ENCODE results near the gene ARRDC5. TPM values are rescaled to one million over a fixed set of nuclear protein-coding genes. Genes with fewer than 3 reads are reported as not detected.

ARRDC5 gene
- total and polyA plus RNA-seq, 2 of the 8 experiments (the other 6 are each of a cell fraction or from before 2014, with no cell fraction given), result not detected

DNA sequence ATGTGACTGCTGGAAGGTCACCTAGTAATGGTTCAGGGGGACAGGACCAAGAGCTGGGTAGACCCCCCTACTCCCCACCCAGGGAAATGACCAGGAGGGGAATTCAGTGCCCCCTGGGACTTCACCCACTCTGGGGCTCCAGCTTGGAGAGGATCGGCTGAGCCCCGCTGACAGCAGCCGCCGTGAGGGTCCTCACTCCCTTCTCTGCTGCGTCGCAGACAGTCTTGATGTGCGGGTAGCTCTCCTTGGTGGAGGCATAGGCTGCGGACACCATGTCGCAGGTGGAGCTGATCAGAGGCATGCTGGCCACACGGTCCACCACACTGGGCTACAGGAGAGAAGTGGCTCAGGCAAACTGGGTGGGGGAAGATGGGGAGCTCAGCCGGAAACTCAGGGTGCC lies 43.0 kb downstream of the ARRDC5 start:
- H2BK20ac ChIP-seq (ENCODE audit: low read length), result no peak overlapping the region
- H4K5ac ChIP-seq (ENCODE audit: insufficient read length, low read depth, low read length), result no peak overlapping the region
- H2BK15ac ChIP-seq (ENCODE audit: low read length), result no peak overlapping the region
- no peak overlapping the region for H3K27ac ChIP-seq (ENCODE audit: low read depth, low read length)
- H2BK120ac ChIP-seq (replicated peaks; ENCODE audit: low read depth, low read length), result no peak overlapping the region
- H3K4me2 ChIP-seq (ENCODE audit: insufficient read depth in 1 of 2, low read depth in 2 of 2, low read length in 2 of 2), result no peak overlapping the region
- no peak overlapping the region for H2AK5ac ChIP-seq (ENCODE audit: low read depth, low read length)
- H4K8ac ChIP-seq (ENCODE audit: extremely low read depth, insufficient read depth, low read length), result no peak overlapping the region
- no peak for DNase-seq (ENCODE audit: low read depth in 1 of 2, low spot score in 2 of 2)
- H3K56ac ChIP-seq (replicated peaks; ENCODE audit: insufficient read length, low read depth, low read length), result no peak overlapping the region
- no peak overlapping the region for H3K9ac ChIP-seq (replicated peaks in 1 of 4; ENCODE audit: extremely low read depth in 1 of 4, low read depth in 3 of 4, low read length in 3 of 4)
- H3K18ac ChIP-seq (ENCODE audit: extremely low read depth, low read length), result no peak overlapping the region
- no peaks in the 10 kb centered on the region for H3K23me2 ChIP-seq (ENCODE audit: low read depth, low read length)
- H3K79me2 ChIP-seq (ENCODE audit: control insufficient read depth in 1 of 2, insufficient read depth in 2 of 2, low read length in 2 of 2), result no peaks in the 10 kb centered on the region
- H3K79me1 ChIP-seq (ENCODE audit: low read depth, low read length), result no peaks in the 10 kb centered on the region
- no peak overlapping the region for H2AFZ ChIP-seq (ENCODE audit: low read length)
- 94% methylated on average over 11 of the region's 11 CpGs; no CpG with 5 or more reads in 1 of the 2 experiments for whole genome bisulfite sequencing, 2 experiments (ENCODE audit: extremely low coverage in 1 of 2, insufficient coverage in 1 of 2, insufficient read length in 1 of 2, insufficient replicate concordance in 2 of 2, low coverage in 1 of 2, low lambda C conversion rate in 2 of 2, missing lambda C conversion rate in 1 of 2)
- no peak for FAIRE-seq
- no peak overlapping the region for H3K4me3 ChIP-seq (ENCODE audit: extremely low read depth in 1 of 4, insufficient read depth in 2 of 4, low read depth in 3 of 4, low read length in 4 of 4)
- no peaks in the 10 kb centered on the region for H3K9me3 ChIP-seq (ENCODE audit: insufficient read depth in 2 of 2, low read depth in 1 of 2, low read length in 1 of 2)
- peaks cover 0 to 7% of the 10 kb centered on the region in 2 experiments for H4K20me1 ChIP-seq (replicated peaks in 1 of 2; ENCODE audit: control insufficient read depth in 1 of 2, insufficient read depth in 2 of 2, low read length in 2 of 2)
- no peak overlapping the region for H3K23ac ChIP-seq (ENCODE audit: insufficient read length)
- H2BK12ac ChIP-seq (ENCODE audit: low read depth, low read length), result no peak overlapping the region
- POLR2A ChIA-PET (ENCODE audit: partially characterized antibody), result interaction anchor here (0.6 to 1.9 kb wide), 4 partner anchors 7 to 314 kb away, joined by 3 to 4 read pairs (median 4); partner anchors contain the start of gene PLIN3
- no peaks in the 10 kb centered on the region for H3K27me3 ChIP-seq (replicated peaks in 1 of 4; ENCODE audit: control insufficient read depth in 3 of 4, extremely low read depth in 1 of 4, insufficient read depth in 3 of 4, low read length in 3 of 4)
- H3K4ac ChIP-seq (replicated peaks; ENCODE audit: insufficient read length, low read depth, low read length), result no peak overlapping the region
- CTCF ChIA-PET (ENCODE audit: partially characterized antibody), result interaction anchor here (1.0 to 3.8 kb wide), 5 partner anchors 9 to 172 kb away, joined by 3 to 17 read pairs (median 5); no protein-coding TSS in a partner anchor
- no peak overlapping the region; the same call in 1 of the 2 replicates for H2BK5ac ChIP-seq (ENCODE audit: low read depth, low read length)
- peaks cover 5 to 31% (median 8%) of the 10 kb centered on the region in 4 experiments; a peak in 7 of 8 replicates for H3K36me3 ChIP-seq (ENCODE audit: control insufficient read depth in 2 of 4, insufficient read depth in 4 of 4, low read length in 3 of 4)
- no peaks in the 10 kb centered on the region for H3K4me1 ChIP-seq (replicated peaks in 1 of 4; ENCODE audit: control insufficient read depth in 3 of 4, insufficient read depth in 4 of 4, low read length in 3 of 4)
- no peak overlapping the region for H3K14ac ChIP-seq (ENCODE audit: insufficient read length)
- no peak overlapping the region for H4K91ac ChIP-seq (replicated peaks; ENCODE audit: insufficient read length, low read length)
- TF ChIP-seq, protein P1, sequence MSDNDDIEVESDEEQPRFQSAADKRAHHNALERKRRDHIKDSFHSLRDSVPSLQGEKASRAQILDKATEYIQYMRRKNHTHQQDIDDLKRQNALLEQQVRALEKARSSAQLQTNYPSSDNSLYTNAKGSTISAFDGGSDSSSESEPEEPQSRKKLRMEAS (IDR thresholded peaks at IDR 0.05), result no peak
- TF ChIP-seq TBP (IDR thresholded peaks at IDR 0.05; ENCODE audit: low read depth, low read length), result no peak
- TF ChIP-seq HDAC2 (IDR thresholded peaks at IDR 0.05; ENCODE audit: borderline replicate concordance in 1 of 2, low read depth in 2 of 2, low read length in 2 of 2), result no peak
- no peak for TF ChIP-seq BACH1 (IDR thresholded peaks at IDR 0.05; ENCODE audit: low read length)
- TF ChIP-seq ZNF274 (IDR thresholded peaks at IDR 0.05; ENCODE audit: borderline replicate concordance, extremely low read depth, low read length), result no peak
- TF ChIP-seq SP4 (IDR thresholded peaks at IDR 0.05; ENCODE audit: low read length), result no peak
- no peak for TF ChIP-seq USF2 (IDR thresholded peaks at IDR 0.05; ENCODE audit: low read length)
- no peak for TF ChIP-seq BCL11A (IDR thresholded peaks at IDR 0.05; ENCODE audit: low read depth in 2 of 2, low read length in 2 of 2)
- TF ChIP-seq RBBP5 (IDR thresholded peaks at IDR 0.05; ENCODE audit: borderline replicate concordance, low read depth, low read length), result no peak

Measured in H1 (cell line).